Uterus (tissue), 4 donors: Measurements from ENCODE around the gene DOCK3. TPM values are rescaled to one million over a fixed set of nuclear protein-coding genes. Genes with fewer than 3 reads are reported as not detected.

ENCODE experiments used
- DNase-seq, 2 donors: peaks; one replicate each; pipeline ENCODE4 v3.0.0-alpha.2; 2019 to 2020
- H3K27ac ChIP-seq, 2 donors: fragments of 200-600 bp; sonication (generic); 1 replicate in 1 of 2; 2 replicates in 1 of 2; pipeline ENCODE4 v1.5.1; 2016 to 2018
- H3K27me3 ChIP-seq, 2 donors: fragments of 200-600 bp; sonication (generic); one replicate each; pipeline ENCODE4 v1.5.1; 2018 to 2019; ENCODE audit warnings: control low read depth in 1 of 2
- H3K36me3 ChIP-seq, 2 donors: fragments of 200-600 bp; sonication (generic); one replicate each; pipeline ENCODE4 v1.5.1; 2019; ENCODE audit warnings: control low read depth in 1 of 2
- H3K4me1 ChIP-seq, 2 donors: fragments of 200-600 bp; sonication (generic); one replicate each; pipeline ENCODE4 v1.5.1; 2018 to 2019; ENCODE audit warnings: control low read depth in 1 of 2
- H3K4me3 ChIP-seq, 2 donors: fragments of 200-600 bp; sonication (generic); 1 replicate in 1 of 2; 2 replicates in 1 of 2; pipeline ENCODE4 v1.5.1; 2018 to 2019; ENCODE audit warnings: mild to moderate bottlenecking in 1 of 2
- H3K9me3 ChIP-seq, 2 donors: fragments of 200-600 bp; sonication (generic); one replicate each; pipeline ENCODE4 v1.5.1; 2019; ENCODE audit warnings: control low read depth in 1 of 2
- POLR2A ChIP-seq, 2 donors: fragments of 450-650 bp; IDR thresholded peaks; one replicate each; pipeline ENCODE4 v1.6.1; 2016; ENCODE audit warnings: antibody characterized with exemption in 2 of 2, mild to moderate bottlenecking in 1 of 2, moderate library complexity in 1 of 2
- intact Hi-C: fragments of 100-400 bp; cut with DNase I; formaldehyde crosslinking; loops from one replicate; pipeline ENCODE4 v1.15.1; 2023; ENCODE audit warnings: low total_unique reads
- total RNA-seq, 4 donors: library from RNA; depleted of rRNA in 3 of 4; stranded (reverse); fragments of >200 nt in 3 of 4; gene quantifications; one replicate each; pipeline versions ENCODE4 v1.1.0 to v1.2.4, GENCODE V29; 2014 to 2023
- TF ChIP-seq, protein P1 (sequence below), 4 experiments: fragments of 200-600 bp in 2 of 4; fragments of 450-650 bp in 2 of 4; sonication (generic) in 2 of 4; IDR thresholded peaks; one replicate each; pipeline ENCODE4 v1.5.1; 2016 to 2019; ENCODE audit warnings: antibody characterized with exemption in 4 of 4, mild to moderate bottlenecking in 2 of 4, moderate library complexity in 1 of 4
- donor health status: DM: yes; HTN: yes; CAD: no.

The DOCK3 gene
- total RNA-seq, 4 donors from 2014 or later, result under 0.01 to 1.6 (median 0.46) TPM

DNA sequence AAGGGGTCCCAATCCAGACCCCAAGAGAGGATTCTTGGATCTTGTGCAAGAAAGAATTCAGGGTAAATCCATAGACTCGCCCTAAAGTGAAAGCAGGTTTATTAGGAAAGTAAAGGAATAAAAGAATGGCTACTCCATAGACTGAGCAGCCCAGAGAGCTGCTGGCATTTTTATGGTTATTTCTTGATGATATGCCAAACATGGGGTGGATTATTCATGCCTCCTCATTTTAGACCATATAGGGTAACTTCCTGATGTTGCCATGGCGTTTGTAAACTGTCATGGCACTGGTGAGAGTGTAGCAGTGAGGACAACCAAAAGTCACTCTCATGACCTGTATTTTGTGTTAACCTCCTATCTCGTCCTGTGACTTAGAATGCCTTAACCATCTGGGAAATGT is 142.2 kb downstream of the DOCK3 start:
- Histone ChIP-seq H3K36me3 (no peaks in the 10 kb centered on the region), H3K27me3 (no peaks in the 10 kb centered on the region), H3K27ac (no peak overlapping the region), H3K9me3 (no peaks in the 10 kb centered on the region), H3K4me1 (no peaks in the 10 kb centered on the region), H3K4me3 (no peak overlapping the region)
- no peak for DNase-seq
- no peak for TF ChIP-seq POLR2A (IDR thresholded peaks at IDR 0.05)
- TF ChIP-seq, protein P1, sequence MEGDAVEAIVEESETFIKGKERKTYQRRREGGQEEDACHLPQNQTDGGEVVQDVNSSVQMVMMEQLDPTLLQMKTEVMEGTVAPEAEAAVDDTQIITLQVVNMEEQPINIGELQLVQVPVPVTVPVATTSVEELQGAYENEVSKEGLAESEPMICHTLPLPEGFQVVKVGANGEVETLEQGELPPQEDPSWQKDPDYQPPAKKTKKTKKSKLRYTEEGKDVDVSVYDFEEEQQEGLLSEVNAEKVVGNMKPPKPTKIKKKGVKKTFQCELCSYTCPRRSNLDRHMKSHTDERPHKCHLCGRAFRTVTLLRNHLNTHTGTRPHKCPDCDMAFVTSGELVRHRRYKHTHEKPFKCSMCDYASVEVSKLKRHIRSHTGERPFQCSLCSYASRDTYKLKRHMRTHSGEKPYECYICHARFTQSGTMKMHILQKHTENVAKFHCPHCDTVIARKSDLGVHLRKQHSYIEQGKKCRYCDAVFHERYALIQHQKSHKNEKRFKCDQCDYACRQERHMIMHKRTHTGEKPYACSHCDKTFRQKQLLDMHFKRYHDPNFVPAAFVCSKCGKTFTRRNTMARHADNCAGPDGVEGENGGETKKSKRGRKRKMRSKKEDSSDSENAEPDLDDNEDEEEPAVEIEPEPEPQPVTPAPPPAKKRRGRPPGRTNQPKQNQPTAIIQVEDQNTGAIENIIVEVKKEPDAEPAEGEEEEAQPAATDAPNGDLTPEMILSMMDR (IDR thresholded peaks at IDR 0.05), result no peak
- intact Hi-C loops, result no loop called here

- H3K9me3 ChIP-seq, result no peaks in the 10 kb centered on the region
- no peak overlapping the region for H3K4me3 ChIP-seq
- H3K27ac ChIP-seq, result no peak overlapping the region
- H3K27me3 ChIP-seq, result no peaks in the 10 kb centered on the region
- H3K36me3 ChIP-seq, result no peaks in the 10 kb centered on the region
- H3K4me1 ChIP-seq, result no peaks in the 10 kb centered on the region
- no peak for DNase-seq
- intact Hi-C loops, result no loop called here
- TF ChIP-seq, protein P1 (IDR thresholded peaks at IDR 0.05), result no peak
These were observed 143.2 kb downstream of the DOCK3 start for GRCh38 chr3:50817756-50818529.

DNA sequence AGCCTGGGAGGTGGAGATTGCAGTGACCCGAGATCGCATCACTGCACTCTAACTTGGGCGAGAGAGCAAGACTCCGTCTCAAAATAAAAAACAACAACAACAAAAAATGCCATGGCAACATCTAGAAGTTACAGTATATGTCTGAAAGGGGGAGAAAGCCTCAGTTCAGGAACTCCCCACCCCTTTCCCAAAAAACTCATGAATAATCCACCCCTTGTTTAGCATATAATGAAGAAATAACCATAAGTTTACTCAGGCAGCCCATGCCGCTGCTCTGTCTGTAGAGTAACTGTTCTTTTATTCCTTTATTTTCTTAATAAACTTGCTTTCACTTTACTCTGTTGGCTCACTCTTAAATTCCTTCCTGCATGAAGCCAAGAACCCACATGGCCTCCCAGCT is 145.2 kb downstream of the DOCK3 start:
- Histone ChIP-seq H3K9me3 (no peaks in the 10 kb centered on the region), H3K36me3 (no peaks in the 10 kb centered on the region), H3K27me3 (no peaks in the 10 kb centered on the region), H3K4me1 (no peaks in the 10 kb centered on the region), H3K4me3 (no peak overlapping the region), H3K27ac (no peak overlapping the region)
- intact Hi-C loops, result no loop called here
- TF ChIP-seq, protein P1 (IDR thresholded peaks at IDR 0.05), result no peak
- TF ChIP-seq POLR2A (IDR thresholded peaks at IDR 0.05), result no peak
- DNase-seq, result no peak

DNA sequence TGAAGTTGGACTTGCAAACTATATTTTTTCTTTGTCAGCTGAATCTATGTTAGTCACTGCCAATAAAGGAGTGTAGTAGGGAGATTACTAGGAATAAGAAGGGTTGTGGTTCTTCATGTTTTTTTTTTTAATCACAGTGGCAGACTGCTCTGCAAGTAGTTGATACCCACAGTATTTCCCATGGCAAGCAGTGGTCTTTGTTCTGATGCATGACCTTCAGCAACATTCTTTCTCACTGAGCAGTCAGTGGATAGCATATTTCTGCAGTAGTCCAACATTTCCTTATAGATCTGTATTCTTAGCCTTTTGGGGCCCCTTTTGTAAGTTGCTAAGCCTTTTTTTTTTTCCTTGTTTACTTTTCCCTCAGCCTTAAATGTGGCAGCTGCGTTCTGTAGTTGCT is 151.1 kb downstream of the DOCK3 start:
- no peak for DNase-seq
- intact Hi-C loops, result no loop called here
- no peak overlapping the region for H3K4me3 ChIP-seq
- TF ChIP-seq, protein P1 (IDR thresholded peaks at IDR 0.05), result no peak
- no peak for TF ChIP-seq POLR2A (IDR thresholded peaks at IDR 0.05)
- no peaks in the 10 kb centered on the region for H3K9me3 ChIP-seq
- no peaks in the 10 kb centered on the region for H3K27me3 ChIP-seq
- no peaks in the 10 kb centered on the region for H3K4me1 ChIP-seq
- H3K27ac ChIP-seq, result no peak overlapping the region
- no peaks in the 10 kb centered on the region for H3K36me3 ChIP-seq

GRCh38 chr3:50830451-50830850 is 155.7 kb downstream of the DOCK3 start:
- intact Hi-C loops, result no loop called here
- no peak overlapping the region for H3K4me3 ChIP-seq
- H3K27ac ChIP-seq, result no peak overlapping the region
- H3K4me1 ChIP-seq, result no peaks in the 10 kb centered on the region
- DNase-seq, result no peak
- H3K27me3 ChIP-seq, result no peaks in the 10 kb centered on the region
- no peaks in the 10 kb centered on the region for H3K9me3 ChIP-seq
- no peaks in the 10 kb centered on the region for H3K36me3 ChIP-seq
- TF ChIP-seq, protein P1 (IDR thresholded peaks at IDR 0.05), result no peak
- no peak for TF ChIP-seq POLR2A (IDR thresholded peaks at IDR 0.05)
